Endothelial cell of umbilical vein (primary cell): ENCODE measurements around the gene FDX1. TPM values are rescaled to one million over a fixed set of nuclear protein-coding genes. Genes with fewer than 3 reads are reported as not detected.

Source experiments
- BruUV-seq: library from RNA; stranded (reverse); fragments of 400-500 nt; replicated peaks from 2 replicates; lab custom pipeline; 2021; lab: Mats Ljungman, UMichigan
- CTCF ChIA-PET: fragments of 300-600, 350-600 bp; sonication (Branson Sonifier 250); formaldehyde crosslinking; loops from one replicate; lab custom pipeline; 2021; ENCODE audit warnings: antibody characterized with exemption, inconsistent platforms; lab: Charles Lee
- POLR2A ChIA-PET: fragments of 300-600, 350-600 bp; sonication (Branson Sonifier 250); formaldehyde crosslinking; loops from one replicate; lab custom pipeline; 2021; ENCODE audit warnings: antibody characterized with exemption, inconsistent platforms; lab: Charles Lee
- DNase-seq: peaks from one replicate; pipeline ENCODE4 v3.0.0-alpha.2; 2011; ENCODE audit warnings: low read depth, low spot score
- FAIRE-seq: peaks from 2 replicates; lab custom pipeline; 2011; peaks lifted over from hg19 to GRCh38; lab: Jason Lieb, UNC
- H2AFZ ChIP-seq: 2 replicates; pipeline ENCODE4 v1.6.0; 2012; ENCODE audit warnings: low read depth, low read length, control low read depth, inconsistent platforms
- H3K27ac ChIP-seq: 2 replicates; pipeline ENCODE4 v1.5.1; 2011; ENCODE audit warnings: low read depth, mild to moderate bottlenecking, control low read depth, low read length, moderate library complexity; ENCODE audit not compliant: insufficient read depth
- H3K27me3 ChIP-seq, 2 experiments: 2 replicates each; pipeline versions ENCODE4 v1.6.0 to v1.6.1; 2011; ENCODE audit warnings: low read length in 2 of 2, mixed read lengths in 1 of 2; ENCODE audit not compliant: control insufficient read depth in 2 of 2, insufficient read depth in 2 of 2
- H3K36me3 ChIP-seq, 2 experiments: 2 replicates in 1 of 2; 3 replicates in 1 of 2; pipeline ENCODE4 v1.5.1; 2011; ENCODE audit warnings: low read length in 2 of 2, mild to moderate bottlenecking in 1 of 2, moderate library complexity in 1 of 2; ENCODE audit not compliant: control insufficient read depth in 2 of 2, insufficient read depth in 2 of 2; ENCODE audit errors: extremely low read depth in 1 of 2
- H3K4me1 ChIP-seq: 3 replicates; pipeline ENCODE4 v1.5.1; 2011; ENCODE audit warnings: mild to moderate bottlenecking, low read length; ENCODE audit not compliant: control insufficient read depth, insufficient read depth; ENCODE audit errors: extremely low read depth
- H3K4me2 ChIP-seq: 2 replicates; pipeline ENCODE4 v1.6.1; 2011; ENCODE audit warnings: low read length, control low read depth, mixed read lengths; ENCODE audit not compliant: insufficient read depth
- H3K4me3 ChIP-seq, 3 experiments: fragments of 200-600 bp in 1 of 3; sonication (generic), shearing (Covaris generic) in 1 of 3; replicated peaks in 1 of 3; 2 replicates each; pipeline ENCODE4 v1.5.1; 2011 to 2016; ENCODE audit warnings: control low read depth in 3 of 3, low read length in 3 of 3, mild to moderate bottlenecking in 2 of 3, inconsistent platforms in 1 of 3, low read depth in 1 of 3, moderate library complexity in 1 of 3; ENCODE audit not compliant: insufficient read depth in 1 of 3
- H3K79me2 ChIP-seq: 2 replicates; pipeline ENCODE4 v1.6.0; 2012; ENCODE audit warnings: low read length, inconsistent platforms; ENCODE audit not compliant: control insufficient read depth, insufficient read depth
- H3K9ac ChIP-seq: replicated peaks from 2 replicates; pipeline ENCODE3; 2011; ENCODE audit warnings: low read length, control low read depth; ENCODE audit not compliant: insufficient read depth; ENCODE audit errors: extremely low read depth
- H3K9me1 ChIP-seq: replicated peaks from 3 replicates; pipeline ENCODE4 v1.6.0; 2011; ENCODE audit warnings: mild to moderate bottlenecking, low read length; ENCODE audit not compliant: control insufficient read depth, insufficient read depth; ENCODE audit errors: extremely low read depth
- H3K9me3 ChIP-seq: replicated peaks from 2 replicates; pipeline ENCODE4 v1.5.1; 2012; ENCODE audit warnings: low read length, inconsistent platforms; ENCODE audit not compliant: control insufficient read depth, insufficient read depth
- H4K20me1 ChIP-seq: replicated peaks from 2 replicates; pipeline ENCODE3; 2011; ENCODE audit warnings: mild to moderate bottlenecking, low read length; ENCODE audit not compliant: control insufficient read depth, insufficient read depth; ENCODE audit errors: extremely low read depth
- CTCF ChIP-seq, 2 donors: IDR thresholded peaks; 1 replicate in 1 of 2; 2 replicates in 1 of 2; pipeline ENCODE4 v1.5.1; 2011; ENCODE audit warnings: low read length in 2 of 2, mild to moderate bottlenecking in 2 of 2, moderate library complexity in 2 of 2, control low read depth in 1 of 2, inconsistent platforms in 1 of 2, low read depth in 1 of 2; ENCODE audit not compliant: insufficient read depth in 1 of 2; ENCODE audit errors: extremely low read depth in 1 of 2
- EZH2 ChIP-seq: IDR thresholded peaks from 2 replicates; pipeline ENCODE4 v1.6.1; 2012; ENCODE audit warnings: borderline replicate concordance, low read depth, mild to moderate bottlenecking, moderate library complexity, low read length, inconsistent platforms; ENCODE audit not compliant: severe bottlenecking
- FOS ChIP-seq: IDR thresholded peaks from 2 replicates; pipeline ENCODE4 v1.6.1; 2011; ENCODE audit warnings: mild to moderate bottlenecking, low read length, moderate library complexity, borderline replicate concordance; ENCODE audit not compliant: insufficient read depth
- GATA2 ChIP-seq: IDR thresholded peaks from 2 replicates; pipeline ENCODE4 v1.7.0; 2011; ENCODE audit warnings: low read depth, mild to moderate bottlenecking, moderate library complexity, mixed read lengths, low read length; ENCODE audit not compliant: insufficient read length, insufficient read depth
- JUN ChIP-seq: IDR thresholded peaks from 2 replicates; pipeline ENCODE4 v1.6.1; 2011; ENCODE audit warnings: borderline replicate concordance, low read depth; ENCODE audit not compliant: insufficient read length, insufficient read depth
- MAX ChIP-seq: IDR thresholded peaks from 2 replicates; pipeline ENCODE4 v1.6.1; 2011; ENCODE audit not compliant: insufficient read depth, insufficient read length
- MYC ChIP-seq: IDR thresholded peaks from one replicate; pipeline ENCODE4 v1.6.1; 2011; ENCODE audit warnings: mild to moderate bottlenecking, low read depth, low read length
- POLR2A ChIP-seq: IDR thresholded peaks from 2 replicates; pipeline ENCODE4 v1.6.1; 2012; ENCODE audit warnings: low read depth, mild to moderate bottlenecking, control low read depth, low read length
- POLR2AphosphoS5 ChIP-seq: IDR thresholded peaks from 2 replicates; pipeline ENCODE4 v1.6.1; 2012; ENCODE audit warnings: low read depth, mild to moderate bottlenecking, control low read depth, low read length, moderate library complexity; ENCODE audit not compliant: insufficient read depth
- dilution Hi-C: fragments of 300-500 bp; cut with MboI; formaldehyde crosslinking; loops from one replicate; pipeline ENCODE4 v1.15.0; 2019; ENCODE audit warnings: low sequenced_read_pairs; ENCODE audit not compliant: extremely low pct_ligation_motif_present
- intact Hi-C: fragments of 100-400 bp; cut with micrococcal nuclease; formaldehyde crosslinking; loops from one replicate; pipeline ENCODE4 v1.10.0; 2022
- polyA plus RNA-seq, 4 experiments: library from polyadenylated mRNA; depleted of rRNA in 3 of 4; stranded (reverse) in 3 of 4; unstranded in 1 of 4; fragments of >200 nt; gene quantifications; 2 replicates each; pipeline versions ENCODE4 v1.2.1 to v1.2.3, GENCODE V29; 2011 to 2012; ENCODE audit warnings: missing spikeins in 1 of 4
- total RNA-seq: library from RNA; stranded (reverse); gene quantifications from 2 replicates; pipeline ENCODE4 v1.2.3, GENCODE V29; 2021

The FDX1 gene
- total and polyA plus RNA-seq, 2 donors (not counting 3 experiments of a cell fraction or from before 2014, with no cell fraction given) = 4.7 to 11.0 TPM

GRCh38 chr11:110478410-110478809 is 48.7 kb downstream of the FDX1 start:
- intact Hi-C loops (loop anchor here (1.0 kb wide), 1 partner anchor 752 kb away; no protein-coding TSS in a partner anchor), dilution Hi-C loops (no loop called here)
- Histone ChIP-seq H4K20me1 (no peaks in the 10 kb centered on the region), H3K79me2 (no peaks in the 10 kb centered on the region), H3K36me3 (no peaks in the 10 kb centered on the region), H3K9ac (no peak overlapping the region), H3K9me1 (no peaks in the 10 kb centered on the region), H3K27ac (no peak overlapping the region), H3K4me2 (no peak overlapping the region), H3K4me1 (no peaks in the 10 kb centered on the region), H2AFZ (no peak overlapping the region), H3K4me3 (no peak overlapping the region), H3K9me3 (no peaks in the 10 kb centered on the region), H3K27me3 (peaks cover 0 to 2% of the 10 kb centered on the region in 2 experiments)
- FAIRE-seq (no peak), DNase-seq (no peak)
- TF ChIP-seq FOS (no peak), CTCF (IDR thresholded peaks at IDR 0.05; ENCODE audit: extremely low read depth in 1 of 2, insufficient read depth in 1 of 2, low read depth in 1 of 2, low read length in 2 of 2) (peak; percentile 29 to 38)
- no TSS peak for BruUV-seq
- ChIA-PET POLR2A (no interaction called here), CTCF (interaction anchor here (1.0 to 2.0 kb wide), 9 partner anchors 8 to 751 kb away, joined by 3 to 15 read pairs (median 4); no protein-coding TSS in a partner anchor)

GRCh38 chr11:110479108-110480101 is 49.7 kb downstream of the FDX1 start:
- no peaks in the 10 kb centered on the region for H3K36me3 ChIP-seq
- no TSS peak for BruUV-seq
- dilution Hi-C loops = no loop called here
- no peak for TF ChIP-seq EZH2
- no peak for TF ChIP-seq FOS
- TF ChIP-seq POLR2AphosphoS5 = no peak
- no peak for TF ChIP-seq POLR2A
- TF ChIP-seq JUN = no peak
- no peak for TF ChIP-seq CTCF (IDR thresholded peaks at IDR 0.05; ENCODE audit: extremely low read depth in 1 of 2, insufficient read depth in 1 of 2, low read depth in 1 of 2, low read length in 2 of 2)
- no peak for TF ChIP-seq MAX
- no peak for TF ChIP-seq GATA2
- no peak for TF ChIP-seq MYC
- no peaks in the 10 kb centered on the region for H3K79me2 ChIP-seq
- no peak overlapping the region for H3K27ac ChIP-seq
- intact Hi-C loops = no loop called here
- DNase-seq = no peak
- no peak overlapping the region for H3K4me3 ChIP-seq
- H4K20me1 ChIP-seq = no peaks in the 10 kb centered on the region
- no peak overlapping the region for H3K9ac ChIP-seq
- CTCF ChIA-PET = interaction anchor here (0.7 to 2.0 kb wide), 9 partner anchors 7 to 751 kb away, joined by 3 to 15 read pairs (median 4); no protein-coding TSS in a partner anchor
- FAIRE-seq = no peak
- H3K4me2 ChIP-seq = no peak overlapping the region
- H3K4me1 ChIP-seq = no peaks in the 10 kb centered on the region
- H3K27me3 ChIP-seq = peaks cover 0 to 2% of the 10 kb centered on the region in 2 experiments
- no peaks in the 10 kb centered on the region for H3K9me1 ChIP-seq
- no peaks in the 10 kb centered on the region for H3K9me3 ChIP-seq
- H2AFZ ChIP-seq = no peak overlapping the region
- POLR2A ChIA-PET = no interaction called here
